ENCODE data around the gene WDR81. TPM values are rescaled to one million over a fixed set of nuclear protein-coding genes. Genes with fewer than 3 reads are reported as not detected.

WDR81 gene
- total RNA-seq, 2 donors from 2014 or later = 32.7 to 41.8 TPM

GRCh38 chr17:1725642-1726511 is 1.4 kb downstream of the WDR81 start:
- Histone ChIP-seq H3K4me3 (peak overlapping the region; percentile 83), H3K27ac (no peak overlapping the region)
- DNase-seq (ENCODE audit: low spot score) = no peak

DNA sequence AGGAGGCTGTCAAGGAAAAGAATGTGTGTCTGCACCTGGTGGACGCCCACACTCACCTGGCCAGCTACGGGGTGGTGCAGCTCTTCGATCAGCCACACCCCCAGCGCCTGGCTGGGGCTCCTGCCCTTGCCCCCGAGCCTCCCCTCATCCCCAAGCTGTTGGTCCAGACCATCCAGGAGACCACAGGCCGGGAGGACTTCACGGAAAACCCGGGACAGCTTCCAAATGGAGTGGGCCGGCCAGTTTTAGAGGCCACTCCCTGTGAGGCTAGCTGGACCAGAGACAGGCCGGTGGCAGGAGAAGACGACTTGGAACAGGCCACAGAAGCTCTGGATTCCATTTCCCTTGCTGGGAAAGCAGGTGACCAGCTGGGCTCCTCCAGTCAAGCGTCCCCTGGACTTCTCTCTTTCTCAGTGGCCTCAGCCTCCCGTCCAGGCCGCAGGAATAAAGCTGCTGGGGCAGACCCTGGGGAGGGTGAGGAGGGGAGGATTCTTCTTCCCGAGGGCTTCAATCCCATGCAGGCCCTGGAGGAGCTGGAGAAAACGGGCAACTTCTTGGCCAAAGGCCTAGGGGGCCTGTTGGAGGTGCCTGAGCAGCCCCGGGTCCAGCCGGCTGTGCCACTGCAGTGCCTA is 2.2 kb downstream of the WDR81 start:
- no peaks in the 10 kb centered on the region for H3K27me3 ChIP-seq (replicated peaks; ENCODE audit: insufficient read depth)
- DNase-seq (ENCODE audit: low spot score) = no peak

More at GRCh38 chr17:1725642-1726511, 1.4 kb downstream of the WDR81 start:
- no peak for ATAC-seq (ENCODE audit: insufficient number of reproducible peaks, low FRiP score, low read depth)
- H3K4me1 ChIP-seq (ENCODE audit: control insufficient read depth in 1 of 2, low read depth in 2 of 2) = peaks cover 12 to 21% of the 10 kb centered on the region in 2 donors
- H3K36me3 ChIP-seq = peaks cover 13% of the 10 kb centered on the region
- TF ChIP-seq, protein P1, sequence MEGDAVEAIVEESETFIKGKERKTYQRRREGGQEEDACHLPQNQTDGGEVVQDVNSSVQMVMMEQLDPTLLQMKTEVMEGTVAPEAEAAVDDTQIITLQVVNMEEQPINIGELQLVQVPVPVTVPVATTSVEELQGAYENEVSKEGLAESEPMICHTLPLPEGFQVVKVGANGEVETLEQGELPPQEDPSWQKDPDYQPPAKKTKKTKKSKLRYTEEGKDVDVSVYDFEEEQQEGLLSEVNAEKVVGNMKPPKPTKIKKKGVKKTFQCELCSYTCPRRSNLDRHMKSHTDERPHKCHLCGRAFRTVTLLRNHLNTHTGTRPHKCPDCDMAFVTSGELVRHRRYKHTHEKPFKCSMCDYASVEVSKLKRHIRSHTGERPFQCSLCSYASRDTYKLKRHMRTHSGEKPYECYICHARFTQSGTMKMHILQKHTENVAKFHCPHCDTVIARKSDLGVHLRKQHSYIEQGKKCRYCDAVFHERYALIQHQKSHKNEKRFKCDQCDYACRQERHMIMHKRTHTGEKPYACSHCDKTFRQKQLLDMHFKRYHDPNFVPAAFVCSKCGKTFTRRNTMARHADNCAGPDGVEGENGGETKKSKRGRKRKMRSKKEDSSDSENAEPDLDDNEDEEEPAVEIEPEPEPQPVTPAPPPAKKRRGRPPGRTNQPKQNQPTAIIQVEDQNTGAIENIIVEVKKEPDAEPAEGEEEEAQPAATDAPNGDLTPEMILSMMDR (IDR thresholded peaks at IDR 0.05) = no peak
- H3K9me3 ChIP-seq = no peaks in the 10 kb centered on the region
- H3K27me3 ChIP-seq (replicated peaks; ENCODE audit: insufficient read depth) = no peaks in the 10 kb centered on the region

GRCh38 chr17:1727258-1727789 is 2.8 kb downstream of the WDR81 start:
- Histone ChIP-seq H3K27me3 (replicated peaks; ENCODE audit: insufficient read depth) (no peaks in the 10 kb centered on the region), H3K4me1 (ENCODE audit: control insufficient read depth in 1 of 2, low read depth in 2 of 2) (peaks cover 12 to 21% of the 10 kb centered on the region in 2 donors), H3K9me3 (no peaks in the 10 kb centered on the region), H3K27ac (no peak overlapping the region), H3K4me3 (no peak overlapping the region), H3K36me3 (peaks cover 13% of the 10 kb centered on the region)
- TF ChIP-seq, protein P1 (IDR thresholded peaks at IDR 0.05) = no peak
- DNase-seq (ENCODE audit: low spot score) (no peak), ATAC-seq (ENCODE audit: insufficient number of reproducible peaks, low FRiP score, low read depth) (no peak)

More for the DNA sequence above, 2.2 kb downstream of the WDR81 start:
- H3K27ac ChIP-seq = no peak overlapping the region
- no peak for ATAC-seq (ENCODE audit: insufficient number of reproducible peaks, low FRiP score, low read depth)
- H3K4me1 ChIP-seq (ENCODE audit: control insufficient read depth in 1 of 2, low read depth in 2 of 2) = peaks cover 12 to 21% of the 10 kb centered on the region in 2 donors
- TF ChIP-seq, protein P1 (IDR thresholded peaks at IDR 0.05) = no peak
- peaks cover 13% of the 10 kb centered on the region for H3K36me3 ChIP-seq
- no peaks in the 10 kb centered on the region for H3K9me3 ChIP-seq
- no peak overlapping the region for H3K4me3 ChIP-seq

DNA sequence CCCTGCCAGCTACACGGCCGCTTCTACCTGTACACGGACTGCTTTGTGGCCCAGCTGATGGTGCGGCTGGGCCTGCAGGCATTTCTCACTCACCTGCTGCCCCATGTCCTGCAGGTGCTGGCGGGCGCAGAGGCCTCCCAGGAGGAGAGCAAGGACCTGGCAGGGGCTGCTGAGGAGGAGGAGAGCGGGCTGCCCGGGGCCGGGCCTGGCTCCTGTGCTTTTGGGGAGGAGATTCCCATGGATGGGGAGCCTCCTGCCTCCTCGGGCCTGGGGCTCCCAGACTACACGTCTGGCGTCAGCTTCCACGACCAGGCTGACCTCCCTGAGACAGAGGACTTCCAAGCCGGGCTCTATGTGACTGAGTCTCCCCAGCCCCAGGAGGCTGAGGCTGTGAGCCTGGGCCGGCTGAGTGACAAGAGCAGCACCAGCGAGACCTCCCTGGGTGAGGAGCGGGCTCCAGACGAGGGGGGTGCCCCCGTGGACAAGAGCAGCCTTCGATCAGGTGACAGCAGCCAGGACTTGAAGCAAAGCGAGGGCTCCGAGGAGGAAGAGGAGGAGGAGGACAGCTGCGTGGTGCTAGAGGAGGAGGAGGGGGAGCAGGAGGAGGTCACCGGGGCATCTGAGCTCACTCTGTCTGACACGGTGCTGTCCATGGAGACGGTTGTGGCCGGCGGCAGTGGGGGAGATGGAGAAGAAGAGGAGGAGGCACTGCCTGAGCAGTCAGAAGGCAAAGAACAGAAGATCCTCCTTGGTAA is 3.5 kb downstream of the WDR81 start:
- DNase-seq (ENCODE audit: low spot score) (no peak), ATAC-seq (ENCODE audit: insufficient number of reproducible peaks, low FRiP score, low read depth) (no peak)
- Histone ChIP-seq H3K36me3 (peaks cover 16% of the 10 kb centered on the region), H3K27me3 (replicated peaks; ENCODE audit: insufficient read depth) (no peaks in the 10 kb centered on the region), H3K9me3 (no peaks in the 10 kb centered on the region), H3K4me3 (no peak overlapping the region), H3K27ac (no peak overlapping the region), H3K4me1 (ENCODE audit: control insufficient read depth in 1 of 2, low read depth in 2 of 2) (peaks cover 12 to 21% of the 10 kb centered on the region in 2 donors)
- TF ChIP-seq, protein P1 (IDR thresholded peaks at IDR 0.05) = no peak
